ENCODE measurements around the gene HDAC3.

Gene HDAC3

GRCh38 chr5:141680178-141680577 lies 43.5 kb upstream of the HDAC3 start:
- TF ChIP-seq, protein P1, sequence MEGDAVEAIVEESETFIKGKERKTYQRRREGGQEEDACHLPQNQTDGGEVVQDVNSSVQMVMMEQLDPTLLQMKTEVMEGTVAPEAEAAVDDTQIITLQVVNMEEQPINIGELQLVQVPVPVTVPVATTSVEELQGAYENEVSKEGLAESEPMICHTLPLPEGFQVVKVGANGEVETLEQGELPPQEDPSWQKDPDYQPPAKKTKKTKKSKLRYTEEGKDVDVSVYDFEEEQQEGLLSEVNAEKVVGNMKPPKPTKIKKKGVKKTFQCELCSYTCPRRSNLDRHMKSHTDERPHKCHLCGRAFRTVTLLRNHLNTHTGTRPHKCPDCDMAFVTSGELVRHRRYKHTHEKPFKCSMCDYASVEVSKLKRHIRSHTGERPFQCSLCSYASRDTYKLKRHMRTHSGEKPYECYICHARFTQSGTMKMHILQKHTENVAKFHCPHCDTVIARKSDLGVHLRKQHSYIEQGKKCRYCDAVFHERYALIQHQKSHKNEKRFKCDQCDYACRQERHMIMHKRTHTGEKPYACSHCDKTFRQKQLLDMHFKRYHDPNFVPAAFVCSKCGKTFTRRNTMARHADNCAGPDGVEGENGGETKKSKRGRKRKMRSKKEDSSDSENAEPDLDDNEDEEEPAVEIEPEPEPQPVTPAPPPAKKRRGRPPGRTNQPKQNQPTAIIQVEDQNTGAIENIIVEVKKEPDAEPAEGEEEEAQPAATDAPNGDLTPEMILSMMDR (IDR thresholded peaks at IDR 0.05; ENCODE audit: low read depth, low read length): no peak
- H3K4me3 ChIP-seq (ENCODE audit: low read depth, low read length): no peak overlapping the region

DNA sequence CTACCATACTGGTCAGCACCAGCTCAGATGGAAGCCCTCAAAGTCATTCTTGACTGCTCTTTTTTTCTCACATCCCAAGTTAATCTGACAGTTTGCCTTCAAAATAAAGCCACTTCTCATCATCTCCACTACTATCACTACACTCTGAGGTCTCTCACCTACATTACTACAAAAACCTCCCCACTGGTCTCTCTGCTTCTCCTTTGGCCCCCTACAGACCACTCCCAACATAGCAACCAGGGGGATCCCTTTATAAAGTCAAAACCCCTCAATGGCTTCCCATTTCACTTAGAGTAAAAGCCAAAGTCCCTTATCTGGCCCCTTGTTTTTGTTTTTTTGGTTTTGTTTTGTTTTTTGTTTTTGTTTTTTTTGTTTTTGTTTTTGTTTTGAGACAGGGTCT lies 40.8 kb upstream of the HDAC3 start:
- TF ChIP-seq, protein P1 (IDR thresholded peaks at IDR 0.05; ENCODE audit: low read depth, low read length): no peak
- H3K4me3 ChIP-seq (ENCODE audit: low read depth, low read length): no peak overlapping the region

DNA sequence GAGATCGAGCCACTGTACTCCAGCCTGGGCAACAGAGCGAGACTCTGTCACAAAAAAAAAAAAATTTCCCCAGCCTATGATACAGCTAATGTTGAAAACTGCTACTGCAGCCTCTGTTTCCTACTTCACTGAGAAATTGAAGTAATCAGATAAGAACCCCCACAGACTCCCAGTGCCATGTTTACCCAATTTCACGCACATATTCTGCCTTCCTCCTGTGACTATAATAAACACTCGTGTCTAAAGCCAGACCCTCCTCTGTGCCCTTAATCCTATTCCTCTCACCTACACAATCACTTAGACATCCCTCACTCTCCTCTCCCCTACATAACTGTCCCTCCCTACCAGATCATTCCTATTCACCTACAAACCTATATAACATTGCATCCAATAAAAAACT lies 39.0 kb upstream of the HDAC3 start:
- TF ChIP-seq, protein P1 (IDR thresholded peaks at IDR 0.05; ENCODE audit: low read depth, low read length): no peak
- no peak overlapping the region for H3K4me3 ChIP-seq (ENCODE audit: low read depth, low read length)

GRCh38 chr5:141674747-141675146 lies 38.1 kb upstream of the HDAC3 start:
- H3K4me3 ChIP-seq (ENCODE audit: low read depth, low read length): no peak overlapping the region
- TF ChIP-seq, protein P1 (IDR thresholded peaks at IDR 0.05; ENCODE audit: low read depth, low read length): no peak

DNA sequence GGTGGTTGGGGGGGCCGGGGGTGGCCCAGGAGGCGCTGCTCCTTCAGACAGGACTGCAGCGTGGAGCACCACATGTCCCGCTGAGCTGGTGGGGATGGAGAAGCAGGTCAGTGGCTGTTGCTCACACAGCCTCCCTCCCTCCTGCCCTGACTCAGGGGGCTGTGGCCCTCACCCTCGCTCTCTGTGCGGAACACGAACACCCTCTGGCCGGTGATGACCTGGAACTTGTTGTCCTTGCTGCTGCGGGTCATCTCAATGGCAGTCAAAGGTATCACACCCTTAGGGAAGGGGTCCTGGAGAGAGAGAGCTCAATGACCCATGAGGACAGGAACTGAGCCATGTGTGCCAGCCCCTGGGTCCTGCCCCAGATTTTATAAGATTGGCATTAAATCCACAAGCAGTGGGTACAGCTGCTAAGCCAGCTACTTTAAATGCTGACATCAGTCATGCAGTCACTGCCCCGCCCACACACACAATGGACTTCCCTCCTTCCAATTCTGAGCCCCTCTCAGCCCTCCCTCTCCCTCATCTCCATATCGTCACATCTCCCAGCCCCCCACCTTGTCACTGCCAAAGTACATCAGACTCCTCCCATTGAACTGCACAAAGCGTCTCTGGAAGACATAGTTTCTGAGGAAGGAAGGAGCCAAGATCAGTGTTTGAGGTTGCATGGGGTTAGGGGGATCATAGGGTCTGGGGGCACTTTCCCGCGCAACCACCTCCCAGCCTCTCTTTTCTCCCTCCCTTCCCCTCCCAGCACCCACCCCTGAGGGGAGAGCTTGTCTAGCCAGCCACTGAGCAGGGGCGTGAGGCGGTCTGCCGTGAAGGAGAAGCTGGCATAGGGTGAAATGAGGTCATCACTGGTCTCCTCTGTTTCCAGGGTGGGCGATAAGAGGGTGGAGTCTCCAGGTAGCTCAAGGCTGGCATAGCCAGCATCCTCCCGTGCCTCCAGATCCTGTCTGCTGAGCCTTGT lies 36.5 kb upstream of the HDAC3 start:
- H3K4me3 ChIP-seq (ENCODE audit: low read depth, low read length): no peak overlapping the region
- TF ChIP-seq, protein P1 (IDR thresholded peaks at IDR 0.05; ENCODE audit: low read depth, low read length): no peak

- TF ChIP-seq, protein P1 (IDR thresholded peaks at IDR 0.05; ENCODE audit: low read depth, low read length): no peak
These were observed 35.6 kb upstream of the HDAC3 start for GRCh38 chr5:141672071-141672840.

GRCh38 chr5:141669520-141669919 lies 32.9 kb upstream of the HDAC3 start:
- H3K4me3 ChIP-seq (ENCODE audit: low read depth, low read length): no peak overlapping the region
- TF ChIP-seq, protein P1 (IDR thresholded peaks at IDR 0.05; ENCODE audit: low read depth, low read length): no peak

More at GRCh38 chr5:141672071-141672840, 35.6 kb upstream of the HDAC3 start:
- H3K4me3 ChIP-seq (ENCODE audit: low read depth, low read length): no peak overlapping the region
